CD14-positive monocyte (primary cell): ENCODE results near the gene C1QTNF8. TPM values are rescaled to one million over a fixed set of nuclear protein-coding genes. Genes with fewer than 3 reads are reported as not detected.

ENCODE experiments used
- DNase-seq, 3 donors: peaks; one replicate each; pipeline ENCODE4 v3.0.0-alpha.2; 2011 to 2022
- H2AFZ ChIP-seq: 2 replicates; pipeline ENCODE4 v1.6.0; 2012; ENCODE audit warnings: mild to moderate bottlenecking, low read depth, low read length, inconsistent platforms; ENCODE audit not compliant: insufficient read depth, poor library complexity, severe bottlenecking
- H3K27ac ChIP-seq, 2 donors: 1 replicate in 1 of 2; 2 replicates in 1 of 2; pipeline ENCODE4 v1.5.1; 2012 to 2013; ENCODE audit warnings: low read length in 2 of 2, control low read depth in 1 of 2, inconsistent platforms in 1 of 2, low read depth in 1 of 2, mild to moderate bottlenecking in 1 of 2
- H3K27me3 ChIP-seq, 2 donors: one replicate each; pipeline versions ENCODE4 v1.6.0 to v1.6.1; 2011 to 2013; ENCODE audit warnings: low read length in 2 of 2; ENCODE audit not compliant: control insufficient read depth in 2 of 2, insufficient read depth in 2 of 2
- H3K36me3 ChIP-seq, 2 donors: replicated peaks in 1 of 2; 1 replicate in 1 of 2; 2 replicates in 1 of 2; pipeline versions ENCODE4 v1.5.1 to v1.6.1; 2012 to 2013; ENCODE audit warnings: low read length in 2 of 2, control low read depth in 1 of 2, inconsistent platforms in 1 of 2, mild to moderate bottlenecking in 1 of 2; ENCODE audit not compliant: insufficient read depth in 2 of 2, control insufficient read depth in 1 of 2
- H3K4me1 ChIP-seq, 2 donors: 1 replicate in 1 of 2; 2 replicates in 1 of 2; pipeline versions ENCODE4 v1.5.1 to v1.6.1; 2012 to 2013; ENCODE audit warnings: low read length in 2 of 2, control low read depth in 1 of 2, inconsistent platforms in 1 of 2, mild to moderate bottlenecking in 1 of 2, moderate library complexity in 1 of 2; ENCODE audit not compliant: insufficient read depth in 2 of 2, control insufficient read depth in 1 of 2
- H3K4me2 ChIP-seq: replicated peaks from 2 replicates; pipeline ENCODE3; 2012; ENCODE audit warnings: low read length, moderate library complexity, mild to moderate bottlenecking; ENCODE audit not compliant: poor library complexity, severe bottlenecking; ENCODE audit errors: extremely low read depth
- H3K4me3 ChIP-seq, 3 experiments: fragments of 200-600 bp in 1 of 3; sonication (generic) in 1 of 3; replicated peaks in 1 of 3; 1 replicate in 2 of 3; 2 replicates in 1 of 3; pipeline ENCODE4 v1.5.1; 2011 to 2013; ENCODE audit warnings: low read length in 3 of 3, mild to moderate bottlenecking in 3 of 3, control low read depth in 2 of 3, low read depth in 2 of 3, inconsistent platforms in 1 of 3, moderate library complexity in 1 of 3
- H3K79me2 ChIP-seq: 2 replicates; pipeline ENCODE4 v1.6.0; 2012; ENCODE audit warnings: mild to moderate bottlenecking, control low read depth, inconsistent platforms, low read length, moderate library complexity; ENCODE audit not compliant: insufficient read depth
- H3K9ac ChIP-seq: 2 replicates; pipeline ENCODE4 v1.6.0; 2017; ENCODE audit warnings: low read length, mild to moderate bottlenecking; ENCODE audit not compliant: insufficient read depth, poor library complexity, severe bottlenecking
- H3K9me3 ChIP-seq, 2 donors: replicated peaks in 1 of 2; 1 replicate in 1 of 2; 2 replicates in 1 of 2; pipeline versions ENCODE4 v1.5.1 to v1.6.1; 2012 to 2013; ENCODE audit warnings: low read length in 2 of 2, control low read depth in 1 of 2; ENCODE audit not compliant: control insufficient read depth in 1 of 2, insufficient read depth in 1 of 2
- H4K20me1 ChIP-seq: 2 replicates; pipeline ENCODE4 v1.6.0; 2012; ENCODE audit warnings: mild to moderate bottlenecking, low read length, control low read depth, moderate library complexity; ENCODE audit not compliant: insufficient read depth
- H3K27ac Mint-ChIP-seq, 7 donors: one replicate each; pipeline ENCODE4 v1.8.0; 2020; ENCODE audit warnings: mild to moderate bottlenecking in 7 of 7, mixed read lengths in 7 of 7, moderate library complexity in 6 of 7, inconsistent platforms in 2 of 7
- H3K27me3 Mint-ChIP-seq, 3 donors: one replicate each; pipeline ENCODE4 v1.8.0; 2021 to 2022; ENCODE audit warnings: low read depth in 3 of 3, mild to moderate bottlenecking in 3 of 3, mixed read lengths in 3 of 3, moderate library complexity in 3 of 3, inconsistent platforms in 1 of 3
- H3K36me3 Mint-ChIP-seq, 2 donors: one replicate each; pipeline ENCODE4 v1.8.0; 2020; ENCODE audit warnings: mixed read lengths in 2 of 2, inconsistent platforms in 1 of 2, mild to moderate bottlenecking in 1 of 2
- H3K4me1 Mint-ChIP-seq: one replicate; pipeline ENCODE4 v1.8.0; 2020; ENCODE audit warnings: mild to moderate bottlenecking, mixed read lengths
- H3K4me3 Mint-ChIP-seq, 2 donors: one replicate each; pipeline ENCODE4 v1.8.0; 2020; ENCODE audit warnings: mild to moderate bottlenecking in 2 of 2, mixed read lengths in 2 of 2, moderate library complexity in 1 of 2
- H3K9me3 Mint-ChIP-seq, 7 donors: one replicate each; pipeline ENCODE4 v1.8.0; 2020 to 2022; ENCODE audit warnings: mixed read lengths in 7 of 7, mild to moderate bottlenecking in 6 of 7, moderate library complexity in 6 of 7, inconsistent platforms in 2 of 7
- CTCF ChIP-seq: fragments of 200-600 bp; IDR thresholded peaks from one replicate; pipeline ENCODE4 v1.8.0; 2022; ENCODE audit warnings: antibody characterized with exemption, mild to moderate bottlenecking
- WGBS: methylation state at CpG from one replicate; pipeline ENCODE4 v1.1.5; 2013; ENCODE audit warnings: missing lambda C conversion rate; ENCODE audit not compliant: insufficient coverage; 5-methylcytosine and 5-hydroxymethylcytosine counted together
- intact Hi-C, 2 donors: fragments of 100-400 bp; cut with micrococcal nuclease; formaldehyde crosslinking; loops; one replicate each; pipeline versions ENCODE4 v1.15.0 to v1.15.1; 2023
- polyA plus RNA-seq, 3 donors: library from polyadenylated mRNA; depleted of rRNA in 1 of 3; unstranded in 2 of 3; stranded (reverse) in 1 of 3; fragments of 300-500 nt in 2 of 3; fragments of >200 nt in 1 of 3; fragmentation: Illumina TruSeq in 2 of 3; gene quantifications; 1 replicate in 2 of 3; 2 replicates in 1 of 3; pipeline ENCODE4 v1.2.3, GENCODE V29; 2012 to 2021

The C1QTNF8 gene
- polyA plus RNA-seq, 3 donors, result not detected

- no peak overlapping the region for H3K4me2 ChIP-seq
- no peaks in the 10 kb centered on the region for H3K9me3 Mint-ChIP-seq
- H4K20me1 ChIP-seq, result no peaks in the 10 kb centered on the region
- H3K27ac ChIP-seq, result no peak overlapping the region
- no peak overlapping the region for H3K27ac Mint-ChIP-seq
- no peaks in the 10 kb centered on the region for H3K27me3 ChIP-seq
- no peak overlapping the region for H3K9ac ChIP-seq
- no peaks in the 10 kb centered on the region for H3K9me3 ChIP-seq
- no peaks in the 10 kb centered on the region for H3K36me3 Mint-ChIP-seq
- no peaks in the 10 kb centered on the region for H3K4me1 ChIP-seq
- H3K27me3 Mint-ChIP-seq, result peaks cover under 1 to 11% (median 3%) of the 10 kb centered on the region in 3 donors
- no peak overlapping the region for H2AFZ ChIP-seq
- no peak overlapping the region for H3K4me3 Mint-ChIP-seq
- DNase-seq, result no peak
- H3K79me2 ChIP-seq, result no peaks in the 10 kb centered on the region
- 86% methylated on average over 22 of the region's 22 CpGs for WGBS
- H3K36me3 ChIP-seq, result no peaks in the 10 kb centered on the region
- no peak for TF ChIP-seq CTCF
- H3K4me3 ChIP-seq, result no peak overlapping the region
- H3K4me1 Mint-ChIP-seq, result no peaks in the 10 kb centered on the region
- intact Hi-C loops, result no loop called here
Observed at GRCh38 chr16:1120577-1120941, 24.5 kb upstream of the C1QTNF8 start.

- H3K4me1 ChIP-seq, result no peaks in the 10 kb centered on the region
- H3K27me3 Mint-ChIP-seq, result peaks cover 2 to 11% (median 3%) of the 10 kb centered on the region in 3 donors
- no peak for TF ChIP-seq CTCF
- no peaks in the 10 kb centered on the region for H3K79me2 ChIP-seq
- H3K9me3 ChIP-seq, result no peaks in the 10 kb centered on the region
- intact Hi-C loops, result no loop called here
- no peak overlapping the region for H3K27ac Mint-ChIP-seq
- H3K27me3 ChIP-seq, result no peaks in the 10 kb centered on the region
- no peaks in the 10 kb centered on the region for H3K36me3 Mint-ChIP-seq
- H3K9me3 Mint-ChIP-seq, result no peaks in the 10 kb centered on the region
- no peak overlapping the region for H3K4me2 ChIP-seq
- H3K27ac ChIP-seq, result no peak overlapping the region
- H3K4me3 ChIP-seq, result no peak overlapping the region
- no peak overlapping the region for H3K9ac ChIP-seq
- H4K20me1 ChIP-seq, result no peaks in the 10 kb centered on the region
- no peak overlapping the region for H2AFZ ChIP-seq
- no peaks in the 10 kb centered on the region for H3K4me1 Mint-ChIP-seq
- WGBS, result 72% methylated on average over 34 of the region's 35 CpGs
- no peak overlapping the region for H3K4me3 Mint-ChIP-seq
- DNase-seq, result no peak
- H3K36me3 ChIP-seq, result no peaks in the 10 kb centered on the region
Observed at GRCh38 chr16:1119766-1120576, 23.9 kb upstream of the C1QTNF8 start.
